HCT116 (cell line): ENCODE results near the gene IDH3G. TPM values are rescaled to one million over a fixed set of nuclear protein-coding genes. Genes with fewer than 3 reads are reported as not detected.

Experiments
- ATAC-seq: fragments of 200-7000 bp; cut with Tn5 transposase; 2 replicates; pipeline ENCODE4 v1.9.1; 2020; ENCODE audit warnings: mild to moderate bottlenecking, moderate library complexity
- BruUV-seq: library from RNA; stranded (reverse); fragments of 400-500 nt; replicated peaks from 2 replicates; lab custom pipeline; 2021; lab: Mats Ljungman, UMichigan
- CTCF ChIA-PET: fragments of 300-600 bp; sonication (Branson Sonifier 250); formaldehyde crosslinking; loops from one replicate; lab custom pipeline; 2021; ENCODE audit warnings: antibody characterized with exemption; lab: Charles Lee
- POLR2A ChIA-PET: fragments of 300-600, 350-600 bp; sonication (Branson Sonifier 250); formaldehyde crosslinking; loops from one replicate; lab custom pipeline; 2021; ENCODE audit warnings: antibody characterized with exemption; lab: Charles Lee
- RAD21 ChIA-PET, 2 experiments: fragments of 300-600 bp; sonication (Branson Sonifier 250); formaldehyde crosslinking; loops; one replicate each; lab custom pipeline; 2023; ENCODE audit warnings: low total read pairs in 2 of 2; ENCODE audit not compliant: uncharacterized antibody in 2 of 2, unreplicated experiment in 2 of 2, low non-redundant PET in 1 of 2; lab: Charles Lee
- DNase-seq: peaks from one replicate; pipeline ENCODE4 v3.0.0-alpha.2; 2010; ENCODE audit warnings: low read depth, low spot score
- H2AFZ ChIP-seq: fragments of 200-600 bp; shearing (Covaris generic), sonication (generic); 2 replicates; pipeline ENCODE4 v1.6.1; 2017; ENCODE audit warnings: low read depth, mixed run types, mixed read lengths, antibody characterized with exemption, low read length; ENCODE audit not compliant: poor library complexity, severe bottlenecking
- H3K27ac ChIP-seq: 2 replicates; pipeline ENCODE4 v1.5.1; 2012; ENCODE audit warnings: low read depth, low read length
- H3K27me3 ChIP-seq: fragments of 200-600 bp; sonication (generic); 2 replicates; pipeline ENCODE4 v1.6.1; 2016; ENCODE audit warnings: mixed run types, low read length, mixed read lengths; ENCODE audit not compliant: insufficient read depth
- H3K36me3 ChIP-seq, 2 experiments: fragments of 200-500 bp in 1 of 2; fragments of 200-600 bp in 1 of 2; sonication (Bioruptor generic) in 1 of 2; sonication (generic) in 1 of 2; 2 replicates each; pipeline versions ENCODE4 v1.5.1 to v1.6.1; 2014 to 2016; ENCODE audit warnings: low read length in 2 of 2, inconsistent platforms in 1 of 2, mixed read lengths in 1 of 2, mixed run types in 1 of 2; ENCODE audit not compliant: insufficient read depth in 2 of 2, control insufficient read depth in 1 of 2
- H3K4me1 ChIP-seq, 2 experiments: fragments of 200-600 bp in 1 of 2; sonication (generic) in 1 of 2; 2 replicates each; pipeline versions ENCODE4 v1.5.1 to v1.6.1; 2012 to 2017; ENCODE audit warnings: low read length in 2 of 2, inconsistent platforms in 1 of 2, mild to moderate bottlenecking in 1 of 2, mixed read lengths in 1 of 2, mixed run types in 1 of 2, moderate library complexity in 1 of 2; ENCODE audit not compliant: insufficient read depth in 2 of 2, control insufficient read depth in 1 of 2
- H3K4me2 ChIP-seq: fragments of 200-600 bp; sonication (generic); 2 replicates; pipeline ENCODE4 v1.6.1; 2017; ENCODE audit warnings: mixed run types, low read length, mixed read lengths
- H3K4me3 ChIP-seq, 2 experiments: fragments of 200-600 bp in 1 of 2; sonication (generic) in 1 of 2; replicated peaks in 1 of 2; 2 replicates each; pipeline ENCODE4 v1.5.1; 2011 to 2016; ENCODE audit warnings: low read length in 2 of 2, control low read depth in 1 of 2, low read depth in 1 of 2, mild to moderate bottlenecking in 1 of 2, mixed read lengths in 1 of 2, mixed run types in 1 of 2
- H3K79me2 ChIP-seq: fragments of 200-600 bp; sonication (generic); 2 replicates; pipeline ENCODE4 v1.6.1; 2017; ENCODE audit warnings: mild to moderate bottlenecking, mixed run types, low read length, moderate library complexity, mixed read lengths; ENCODE audit not compliant: insufficient read depth
- H3K9ac ChIP-seq: fragments of 200-600 bp; sonication (generic); 2 replicates; pipeline ENCODE4 v1.6.1; 2016; ENCODE audit warnings: low read length, mixed read lengths
- H3K9me2 ChIP-seq: fragments of 200-600 bp; sonication (generic), shearing (Covaris generic); 2 replicates; pipeline ENCODE4 v1.6.1; 2017; ENCODE audit warnings: mixed run types, mild to moderate bottlenecking, moderate library complexity; ENCODE audit not compliant: insufficient read depth
- H3K9me3 ChIP-seq, 2 experiments: fragments of 200-500 bp in 1 of 2; fragments of 200-600 bp in 1 of 2; sonication (Bioruptor generic) in 1 of 2; sonication (generic) in 1 of 2; 2 replicates each; pipeline ENCODE4 v1.6.1; 2014 to 2017; ENCODE audit warnings: low read length in 2 of 2, mixed read lengths in 2 of 2, inconsistent platforms in 1 of 2, low read depth in 1 of 2, mild to moderate bottlenecking in 1 of 2, mixed run types in 1 of 2, moderate library complexity in 1 of 2; ENCODE audit not compliant: control insufficient read depth in 1 of 2, insufficient read depth in 1 of 2
- H4K20me1 ChIP-seq: fragments of 200-600 bp; sonication (generic), shearing (Covaris generic); 2 replicates; pipeline ENCODE4 v1.6.1; 2017; ENCODE audit warnings: mixed run types, mild to moderate bottlenecking, moderate library complexity; ENCODE audit not compliant: insufficient read depth
- CBX3 ChIP-seq: IDR thresholded peaks from 2 replicates; pipeline ENCODE4 v1.6.1; 2012; ENCODE audit warnings: low read depth
- EZH2 ChIP-seq: fragments of 200-600 bp; sonication (generic); IDR thresholded peaks from 2 replicates; pipeline ENCODE4 v1.6.1; 2017; ENCODE audit warnings: antibody characterized with exemption, mixed run types
- POLR2AphosphoS5 ChIP-seq: IDR thresholded peaks from 2 replicates; pipeline ENCODE4 v1.6.1; 2011; ENCODE audit warnings: mild to moderate bottlenecking, low read depth, low read length, moderate library complexity
- RAD21 ChIP-seq: IDR thresholded peaks from 2 replicates; pipeline ENCODE4 v1.6.1; 2012; ENCODE audit warnings: low read depth, mild to moderate bottlenecking
- SIN3A ChIP-seq: IDR thresholded peaks from 2 replicates; pipeline ENCODE4 v1.6.1; 2012; ENCODE audit warnings: low read depth
- SP1 ChIP-seq: IDR thresholded peaks from 2 replicates; pipeline ENCODE4 v1.6.1; 2012; ENCODE audit warnings: low read depth
- SRF ChIP-seq: IDR thresholded peaks from 2 replicates; pipeline ENCODE4 v1.6.1; 2012; ENCODE audit warnings: low read depth
- ZFX ChIP-seq: fragments of 450-650 bp; IDR thresholded peaks from 2 replicates; pipeline ENCODE4 v1.6.1; 2017
- ZNF274 ChIP-seq: fragments of 200-500 bp; sonication (Bioruptor generic); IDR thresholded peaks from 2 replicates; pipeline ENCODE4 v1.6.1; 2014; ENCODE audit warnings: mild to moderate bottlenecking, low read depth, low read length, inconsistent platforms
- intact Hi-C: fragments of 100-400 bp; cut with micrococcal nuclease; formaldehyde crosslinking; loops from 2 replicates; pipeline ENCODE4 v1.10.0; 2022
- total RNA-seq: library from RNA; stranded (reverse); gene quantifications from one replicate; pipeline ENCODE4 v1.2.1, GENCODE V29; 2021; ENCODE audit not compliant: unreplicated experiment
- TF ChIP-seq, protein P1 (sequence below), 3 experiments: fragments of 200-600 bp in 1 of 3; sonication (generic) in 1 of 3; IDR thresholded peaks in 2 of 3; conservative IDR thresholded peaks in 1 of 3; 2 replicates each; pipeline ENCODE4 v1.5.1; 2012 to 2017; ENCODE audit warnings: low read depth in 2 of 3, low read length in 2 of 3, antibody characterized with exemption in 1 of 3, borderline replicate concordance in 1 of 3, control low read depth in 1 of 3, mild to moderate bottlenecking in 1 of 3, mixed read lengths in 1 of 3, mixed run types in 1 of 3, moderate library complexity in 1 of 3; ENCODE audit not compliant: insufficient read depth in 1 of 3
- TF ChIP-seq, protein P2 (sequence below): IDR thresholded peaks from 2 replicates; pipeline ENCODE4 v1.6.1; 2012
- TF ChIP-seq, protein P3 (sequence below): IDR thresholded peaks from 2 replicates; pipeline ENCODE4 v1.6.1; 2012; ENCODE audit warnings: low read depth

IDH3G gene
- total RNA-seq, 1 experiment from 2014 or later, result 49.7 TPM

DNA sequence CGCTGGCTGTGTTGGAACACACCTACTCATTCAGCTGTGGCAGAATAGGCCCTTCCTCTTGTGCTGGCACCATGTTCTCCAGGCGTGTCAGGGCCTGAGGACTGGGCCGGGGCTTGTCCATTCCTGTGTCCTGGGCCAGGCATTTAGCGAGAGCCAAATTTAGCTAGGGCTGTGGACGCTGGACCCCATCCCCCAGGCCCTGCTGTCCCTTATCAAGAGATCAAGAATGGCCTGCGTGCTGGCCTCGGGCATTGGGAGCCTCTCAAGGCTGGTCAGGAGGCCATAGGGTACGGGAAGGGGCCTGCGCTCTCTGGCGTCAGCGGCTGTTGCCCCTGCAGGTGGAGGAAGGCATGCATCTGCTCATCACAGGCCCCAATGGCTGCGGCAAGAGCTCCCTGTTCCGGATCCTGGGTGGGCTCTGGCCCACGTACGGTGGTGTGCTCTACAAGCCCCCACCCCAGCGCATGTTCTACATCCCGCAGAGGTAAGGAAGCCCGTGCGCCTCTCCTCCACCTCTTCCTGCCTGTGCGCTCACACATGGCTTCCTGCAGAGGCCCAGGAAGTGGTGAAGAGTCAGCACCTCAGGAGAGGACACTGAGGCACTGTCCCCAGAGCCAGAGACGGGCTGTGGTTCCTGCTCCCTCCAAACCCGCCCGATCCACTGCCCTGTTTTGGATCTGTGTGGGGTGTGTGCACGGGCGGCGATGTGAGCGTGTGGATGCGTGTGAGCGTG lies 54.3 kb downstream of the IDH3G start:
- BruUV-seq, result no TSS peak
- no peaks in the 10 kb centered on the region for H4K20me1 ChIP-seq
- intact Hi-C loops, result no loop called here
- ChIA-PET RAD21 (no interaction called here), CTCF (no interaction called here), POLR2A (no interaction called here)
- H3K27me3 ChIP-seq, result no peaks in the 10 kb centered on the region
- H2AFZ ChIP-seq, result no peak overlapping the region
- no peak for DNase-seq
- H3K4me3 ChIP-seq, result no peak overlapping the region
- H3K79me2 ChIP-seq, result no peaks in the 10 kb centered on the region
- H3K27ac ChIP-seq, result no peak overlapping the region
- no peaks in the 10 kb centered on the region; a peak in 1 of 4 replicates for H3K4me1 ChIP-seq
- TF ChIP-seq, protein P1, sequence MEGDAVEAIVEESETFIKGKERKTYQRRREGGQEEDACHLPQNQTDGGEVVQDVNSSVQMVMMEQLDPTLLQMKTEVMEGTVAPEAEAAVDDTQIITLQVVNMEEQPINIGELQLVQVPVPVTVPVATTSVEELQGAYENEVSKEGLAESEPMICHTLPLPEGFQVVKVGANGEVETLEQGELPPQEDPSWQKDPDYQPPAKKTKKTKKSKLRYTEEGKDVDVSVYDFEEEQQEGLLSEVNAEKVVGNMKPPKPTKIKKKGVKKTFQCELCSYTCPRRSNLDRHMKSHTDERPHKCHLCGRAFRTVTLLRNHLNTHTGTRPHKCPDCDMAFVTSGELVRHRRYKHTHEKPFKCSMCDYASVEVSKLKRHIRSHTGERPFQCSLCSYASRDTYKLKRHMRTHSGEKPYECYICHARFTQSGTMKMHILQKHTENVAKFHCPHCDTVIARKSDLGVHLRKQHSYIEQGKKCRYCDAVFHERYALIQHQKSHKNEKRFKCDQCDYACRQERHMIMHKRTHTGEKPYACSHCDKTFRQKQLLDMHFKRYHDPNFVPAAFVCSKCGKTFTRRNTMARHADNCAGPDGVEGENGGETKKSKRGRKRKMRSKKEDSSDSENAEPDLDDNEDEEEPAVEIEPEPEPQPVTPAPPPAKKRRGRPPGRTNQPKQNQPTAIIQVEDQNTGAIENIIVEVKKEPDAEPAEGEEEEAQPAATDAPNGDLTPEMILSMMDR (IDR thresholded peaks at IDR 0.05 in 2 of 3, conservative IDR thresholded peaks at IDR 0.05 in 1 of 3; ENCODE audit: borderline replicate concordance in 1 of 3, insufficient read depth in 1 of 3, low read depth in 2 of 3, low read length in 2 of 3), result no peak
- TF ChIP-seq ZNF274 (no peak), RAD21 (no peak), SP1 (no peak)
- H3K9me2 ChIP-seq, result no peaks in the 10 kb centered on the region
- no peaks in the 10 kb centered on the region for H3K36me3 ChIP-seq
- H3K4me2 ChIP-seq, result no peak overlapping the region
- no peak for ATAC-seq
- H3K9me3 ChIP-seq, result no peaks in the 10 kb centered on the region
- no peak overlapping the region for H3K9ac ChIP-seq

GRCh38 chrX:153738056-153738605 lies 56.0 kb downstream of the IDH3G start:
- Histone ChIP-seq H2AFZ (no peak overlapping the region), H3K4me3 (no peak overlapping the region), H3K4me2 (no peak overlapping the region), H3K9ac (no peak overlapping the region), H4K20me1 (no peaks in the 10 kb centered on the region), H3K27ac (no peak overlapping the region), H3K79me2 (no peaks in the 10 kb centered on the region), H3K9me2 (no peaks in the 10 kb centered on the region), H3K36me3 (no peaks in the 10 kb centered on the region), H3K27me3 (no peaks in the 10 kb centered on the region), H3K4me1 (no peaks in the 10 kb centered on the region; a peak in 1 of 4 replicates), H3K9me3 (no peaks in the 10 kb centered on the region)
- intact Hi-C loops, result no loop called here
- no TSS peak for BruUV-seq
- POLR2A ChIA-PET, result no interaction called here
- CTCF ChIA-PET, result no interaction called here
- DNase-seq, result no peak
- RAD21 ChIA-PET, result no interaction called here
- ATAC-seq, result no peak
- TF ChIP-seq, protein P2, sequence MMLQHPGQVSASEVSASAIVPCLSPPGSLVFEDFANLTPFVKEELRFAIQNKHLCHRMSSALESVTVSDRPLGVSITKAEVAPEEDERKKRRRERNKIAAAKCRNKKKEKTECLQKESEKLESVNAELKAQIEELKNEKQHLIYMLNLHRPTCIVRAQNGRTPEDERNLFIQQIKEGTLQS, result no peak
- TF ChIP-seq SIN3A, result no peak
- no peak for TF ChIP-seq POLR2AphosphoS5
- TF ChIP-seq EZH2, result no peak
- no peak for TF ChIP-seq ZFX
- TF ChIP-seq SP1, result no peak
- TF ChIP-seq CBX3, result no peak
- TF ChIP-seq SRF, result no peak
- TF ChIP-seq, protein P3, sequence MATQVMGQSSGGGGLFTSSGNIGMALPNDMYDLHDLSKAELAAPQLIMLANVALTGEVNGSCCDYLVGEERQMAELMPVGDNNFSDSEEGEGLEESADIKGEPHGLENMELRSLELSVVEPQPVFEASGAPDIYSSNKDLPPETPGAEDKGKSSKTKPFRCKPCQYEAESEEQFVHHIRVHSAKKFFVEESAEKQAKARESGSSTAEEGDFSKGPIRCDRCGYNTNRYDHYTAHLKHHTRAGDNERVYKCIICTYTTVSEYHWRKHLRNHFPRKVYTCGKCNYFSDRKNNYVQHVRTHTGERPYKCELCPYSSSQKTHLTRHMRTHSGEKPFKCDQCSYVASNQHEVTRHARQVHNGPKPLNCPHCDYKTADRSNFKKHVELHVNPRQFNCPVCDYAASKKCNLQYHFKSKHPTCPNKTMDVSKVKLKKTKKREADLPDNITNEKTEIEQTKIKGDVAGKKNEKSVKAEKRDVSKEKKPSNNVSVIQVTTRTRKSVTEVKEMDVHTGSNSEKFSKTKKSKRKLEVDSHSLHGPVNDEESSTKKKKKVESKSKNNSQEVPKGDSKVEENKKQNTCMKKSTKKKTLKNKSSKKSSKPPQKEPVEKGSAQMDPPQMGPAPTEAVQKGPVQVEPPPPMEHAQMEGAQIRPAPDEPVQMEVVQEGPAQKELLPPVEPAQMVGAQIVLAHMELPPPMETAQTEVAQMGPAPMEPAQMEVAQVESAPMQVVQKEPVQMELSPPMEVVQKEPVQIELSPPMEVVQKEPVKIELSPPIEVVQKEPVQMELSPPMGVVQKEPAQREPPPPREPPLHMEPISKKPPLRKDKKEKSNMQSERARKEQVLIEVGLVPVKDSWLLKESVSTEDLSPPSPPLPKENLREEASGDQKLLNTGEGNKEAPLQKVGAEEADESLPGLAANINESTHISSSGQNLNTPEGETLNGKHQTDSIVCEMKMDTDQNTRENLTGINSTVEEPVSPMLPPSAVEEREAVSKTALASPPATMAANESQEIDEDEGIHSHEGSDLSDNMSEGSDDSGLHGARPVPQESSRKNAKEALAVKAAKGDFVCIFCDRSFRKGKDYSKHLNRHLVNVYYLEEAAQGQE, result no peak
